PC-3 (cell line): ENCODE measurements around the gene ZBTB48. TPM values are rescaled to one million over a fixed set of nuclear protein-coding genes. Genes with fewer than 3 reads are reported as not detected.
A peak's percentile ranks its signal among the peaks of the same experiment; 100 is the strongest.

Source experiments
- ATAC-seq: fragments of 200-7000 bp; cut with Tn5 transposase; 2 replicates; pipeline ENCODE4 v1.9.1; 2020; ENCODE audit warnings: mild to moderate bottlenecking, moderate library complexity
- BruUV-seq: library from RNA; stranded (reverse); fragments of 400-500 nt; replicated peaks from 2 replicates; lab custom pipeline; 2021; lab: Mats Ljungman, UMichigan
- CTCF ChIA-PET: fragments of 300-600 bp; sonication (Branson Sonifier 250); formaldehyde crosslinking; loops from one replicate; lab custom pipeline; 2022; ENCODE audit warnings: antibody characterized with exemption; lab: Charles Lee
- POLR2A ChIA-PET: fragments of 300-600 bp; sonication (Branson Sonifier 250); formaldehyde crosslinking; loops from one replicate; lab custom pipeline; 2022; ENCODE audit warnings: antibody characterized with exemption; ENCODE audit not compliant: unreplicated experiment; lab: Charles Lee
- DNase-seq: peaks from one replicate; pipeline ENCODE4 v3.0.0-alpha.2; 2015
- H2AFZ ChIP-seq: fragments of 300-600 bp; sonication (generic); 2 replicates; pipeline ENCODE4 v1.6.0; 2016; ENCODE audit warnings: antibody characterized with exemption, low read length
- H3F3A ChIP-seq: fragments of 300-600 bp; sonication (generic); one replicate; pipeline ENCODE4 v1.6.0; 2017; ENCODE audit warnings: antibody characterized with exemption, low read length, control low read depth, mild to moderate bottlenecking; ENCODE audit not compliant: unreplicated experiment
- H3K27ac ChIP-seq: fragments of 300-600 bp; sonication (generic); 2 replicates; pipeline ENCODE4 v1.5.1; 2016; ENCODE audit warnings: mild to moderate bottlenecking, low read length
- H3K27me3 ChIP-seq: fragments of 300-600 bp; sonication (generic); 2 replicates; pipeline ENCODE4 v1.6.1; 2016; ENCODE audit warnings: low read length, mixed read lengths
- H3K36me3 ChIP-seq: fragments of 300-600 bp; sonication (generic); 2 replicates; pipeline ENCODE4 v1.6.1; 2016; ENCODE audit warnings: low read depth, mixed run types, low read length, mixed read lengths
- H3K4me1 ChIP-seq: fragments of 300-600 bp; sonication (generic); 2 replicates; pipeline ENCODE4 v1.5.1; 2016; ENCODE audit warnings: low read length; ENCODE audit not compliant: insufficient read depth
- H3K4me2 ChIP-seq: fragments of 300-600 bp; sonication (generic); 2 replicates; pipeline ENCODE4 v1.6.0; 2016; ENCODE audit warnings: low read length
- H3K4me3 ChIP-seq: fragments of 300-600 bp; sonication (generic); 2 replicates; pipeline ENCODE4 v1.5.1; 2016; ENCODE audit warnings: mild to moderate bottlenecking, low read length, mixed read lengths
- H3K79me2 ChIP-seq: fragments of 300-600 bp; sonication (generic); 2 replicates; pipeline ENCODE4 v1.6.1; 2017; ENCODE audit warnings: low read length, mixed read lengths
- H3K9ac ChIP-seq: fragments of 300-600 bp; sonication (generic); 2 replicates; pipeline ENCODE4 v1.6.0; 2016; ENCODE audit warnings: mild to moderate bottlenecking, low read length
- H3K9me2 ChIP-seq: fragments of 300-600 bp; sonication (generic); replicated peaks from 2 replicates; pipeline ENCODE4 v1.6.1; 2016; ENCODE audit warnings: mixed run types, low read length, mixed read lengths
- H3K9me3 ChIP-seq: fragments of 300-600 bp; sonication (generic); 2 replicates; pipeline ENCODE4 v1.6.1; 2016; ENCODE audit warnings: low read length, mixed read lengths
- H4K20me1 ChIP-seq: fragments of 300-600 bp; sonication (generic); 2 replicates; pipeline ENCODE4 v1.6.1; 2016; ENCODE audit warnings: low read length, mixed read lengths
- CTCF ChIP-seq: fragments of 300-600 bp; sonication (generic); conservative IDR thresholded peaks from 2 replicates; pipeline ENCODE4 v1.5.1; 2017; ENCODE audit warnings: antibody characterized with exemption, low read depth, mild to moderate bottlenecking, low read length
- EZH2 ChIP-seq: fragments of 300-600 bp; sonication (generic); IDR thresholded peaks from one replicate; pipeline ENCODE4 v1.6.1; 2017; ENCODE audit warnings: antibody characterized with exemption, mild to moderate bottlenecking, low read length; ENCODE audit not compliant: unreplicated experiment
- EZH2phosphoT487 ChIP-seq: fragments of 300-600 bp; sonication (generic); IDR thresholded peaks from 2 replicates; pipeline ENCODE4 v1.6.1; 2018; ENCODE audit warnings: mild to moderate bottlenecking, antibody characterized with exemption, low read length, borderline replicate concordance
- intact Hi-C: fragments of 100-400 bp; cut with micrococcal nuclease; formaldehyde crosslinking; loops from 2 replicates; pipeline ENCODE4 v1.9.0; 2023
- total RNA-seq: library from RNA; depleted of rRNA; stranded (reverse); fragments of >200 nt; gene quantifications from 2 replicates; pipeline ENCODE4 v1.2.3, GENCODE V29; 2014

Gene ZBTB48
- total RNA-seq, 1 experiment from 2014 or later, result 47.2 TPM

GRCh38 chr1:6627841-6628545, 48.2 kb downstream of the ZBTB48 start:
- Histone ChIP-seq H3K9ac (no peak overlapping the region), H3K27me3 (no peaks in the 10 kb centered on the region), H2AFZ (no peak overlapping the region), H3K9me2 (no peaks in the 10 kb centered on the region), H3K4me3 (no peak overlapping the region), H3K9me3 (no peaks in the 10 kb centered on the region), H3K4me1 (peaks cover 13% of the 10 kb centered on the region), H3F3A (peaks cover 5% of the 10 kb centered on the region), H3K79me2 (peaks cover 33% of the 10 kb centered on the region), H3K4me2 (no peak overlapping the region), H3K36me3 (peaks cover 27% of the 10 kb centered on the region), H4K20me1 (0 out of 2 replicates have a peak, but pooled peaks cover 3% of the 10 kb centered on the region), H3K27ac (no peak overlapping the region)
- ATAC-seq, result no peak
- no peak for DNase-seq
- TF ChIP-seq EZH2phosphoT487 (no peak), EZH2 (no peak)
- intact Hi-C loops, result loop anchor here (5.0 kb wide), 1 partner anchor 141 kb away; no protein-coding TSS in a partner anchor
- ChIA-PET CTCF (no interaction called here), POLR2A (no interaction called here)
- BruUV-seq, result TSS peak; percentile 0

- BruUV-seq, result no TSS peak
Observed at GRCh38 chr1:6628971-6629479, 49.2 kb downstream of the ZBTB48 start.

GRCh38 chr1:6630027-6630426, 50.2 kb downstream of the ZBTB48 start:
- no TSS peak for BruUV-seq
- Histone ChIP-seq H4K20me1 (0 out of 2 replicates have a peak, but pooled peaks cover 3% of the 10 kb centered on the region), H3K4me2 (no peak overlapping the region), H3K79me2 (peaks cover 30% of the 10 kb centered on the region), H3F3A (peaks cover 4% of the 10 kb centered on the region), H3K27ac (no peak overlapping the region), H2AFZ (no peak overlapping the region), H3K36me3 (peaks cover 37% of the 10 kb centered on the region), H3K9ac (no peak overlapping the region), H3K4me3 (no peak overlapping the region), H3K9me3 (no peaks in the 10 kb centered on the region), H3K4me1 (peaks cover 8% of the 10 kb centered on the region), H3K27me3 (no peaks in the 10 kb centered on the region), H3K9me2 (no peaks in the 10 kb centered on the region)
- ATAC-seq, result no peak
- intact Hi-C loops, result no loop called here
- ChIA-PET CTCF (no interaction called here), POLR2A (no interaction called here)
- DNase-seq, result no peak
- no peak for TF ChIP-seq EZH2phosphoT487
- TF ChIP-seq EZH2, result no peak
- TF ChIP-seq CTCF, result no peak

More at GRCh38 chr1:6628971-6629479, 49.2 kb downstream of the ZBTB48 start:
- H3K9ac ChIP-seq, result no peak overlapping the region
- H3K9me3 ChIP-seq, result no peaks in the 10 kb centered on the region
- 0 out of 2 replicates have a peak, but pooled peaks cover 3% of the 10 kb centered on the region for H4K20me1 ChIP-seq
- TF ChIP-seq EZH2phosphoT487 (no peak), CTCF (no peak), EZH2 (no peak)
- H3F3A ChIP-seq, result peaks cover 6% of the 10 kb centered on the region
- no peak overlapping the region for H3K4me3 ChIP-seq
- DNase-seq (no peak), ATAC-seq (no peak)
- intact Hi-C loops, result loop anchor here (5.0 kb wide), 1 partner anchor 142 kb away; no protein-coding TSS in a partner anchor
- no peak overlapping the region for H2AFZ ChIP-seq
- ChIA-PET CTCF (no interaction called here), POLR2A (no interaction called here)
- peaks cover 29% of the 10 kb centered on the region for H3K36me3 ChIP-seq
- peaks cover 13% of the 10 kb centered on the region for H3K4me1 ChIP-seq
- no peaks in the 10 kb centered on the region for H3K9me2 ChIP-seq
- H3K27me3 ChIP-seq, result no peaks in the 10 kb centered on the region
- no peak overlapping the region for H3K4me2 ChIP-seq
- H3K27ac ChIP-seq, result no peak overlapping the region
- H3K79me2 ChIP-seq, result peaks cover 31% of the 10 kb centered on the region
